AG20443 (cell line): ENCODE measurements around the gene KIAA1671.

ENCODE experiments used
- DNase-seq: peaks from one replicate; pipeline ENCODE4 v3.0.0; 2012; ENCODE audit warnings: low spot score, mixed read lengths

Gene KIAA1671

GRCh38 chr22:24981066-24981465, 28.6 kb downstream of the KIAA1671 start:
- no peak for DNase-seq

GRCh38 chr22:24981656-24982055, 29.1 kb downstream of the KIAA1671 start:
- DNase-seq = no peak

GRCh38 chr22:24982301-24983056, 30.0 kb downstream of the KIAA1671 start:
- DNase-seq = no peak

- DNase-seq = no peak
Measured at GRCh38 chr22:24983151-24983550, 30.6 kb downstream of the KIAA1671 start.

GRCh38 chr22:24984122-24984521, 31.6 kb downstream of the KIAA1671 start:
- no peak for DNase-seq

- DNase-seq = peak; percentile 64
Measured at GRCh38 chr22:24985826-24986214, 33.3 kb downstream of the KIAA1671 start.

- no peak for DNase-seq
Measured at GRCh38 chr22:24986816-24987215, 34.3 kb downstream of the KIAA1671 start.

GRCh38 chr22:24989135-24989534, 36.6 kb downstream of the KIAA1671 start:
- DNase-seq = no peak

- no peak for DNase-seq
Measured at GRCh38 chr22:24989541-24989951, 37.0 kb downstream of the KIAA1671 start.

GRCh38 chr22:24990344-24990905, 37.9 kb downstream of the KIAA1671 start:
- DNase-seq = no peak

GRCh38 chr22:24992946-24993345, 40.4 kb downstream of the KIAA1671 start:
- no peak for DNase-seq

GRCh38 chr22:24994070-24994763, 41.7 kb downstream of the KIAA1671 start:
- DNase-seq = peak; percentile 87

GRCh38 chr22:24995649-24996180, 43.2 kb downstream of the KIAA1671 start:
- DNase-seq = no peak

- peak; percentile 56 for DNase-seq
Measured at GRCh38 chr22:24996420-24996952, 44.0 kb downstream of the KIAA1671 start.

GRCh38 chr22:24997023-24997422, 44.5 kb downstream of the KIAA1671 start:
- DNase-seq = no peak

GRCh38 chr22:25000686-25001085, 48.2 kb downstream of the KIAA1671 start:
- no peak for DNase-seq

GRCh38 chr22:25002241-25002985, 49.9 kb downstream of the KIAA1671 start:
- no peak for DNase-seq

- no peak for DNase-seq
Measured at GRCh38 chr22:25006354-25006753, 53.8 kb downstream of the KIAA1671 start.

GRCh38 chr22:25007444-25008106, 55.1 kb downstream of the KIAA1671 start:
- no peak for DNase-seq

GRCh38 chr22:25008666-25009065, 56.1 kb downstream of the KIAA1671 start:
- no peak for DNase-seq

GRCh38 chr22:25012741-25013143, 60.2 kb downstream of the KIAA1671 start:
- DNase-seq = no peak
